Colon (tissue), 2 donors: ENCODE results near the gene TEX2.
"Not testable (repeated sequence)": the region's sequence is repeated elsewhere in the genome, so short reads cannot be mapped to it uniquely, and the experiment has no call there.

ENCODE experiments used
- FAIRE-seq: peaks from 2 replicates; lab custom pipeline; 2012; peaks lifted over from hg19 to GRCh38; lab: Jason Lieb, UNC
- donor health status: control.
- donor health status: control.

Gene TEX2

DNA sequence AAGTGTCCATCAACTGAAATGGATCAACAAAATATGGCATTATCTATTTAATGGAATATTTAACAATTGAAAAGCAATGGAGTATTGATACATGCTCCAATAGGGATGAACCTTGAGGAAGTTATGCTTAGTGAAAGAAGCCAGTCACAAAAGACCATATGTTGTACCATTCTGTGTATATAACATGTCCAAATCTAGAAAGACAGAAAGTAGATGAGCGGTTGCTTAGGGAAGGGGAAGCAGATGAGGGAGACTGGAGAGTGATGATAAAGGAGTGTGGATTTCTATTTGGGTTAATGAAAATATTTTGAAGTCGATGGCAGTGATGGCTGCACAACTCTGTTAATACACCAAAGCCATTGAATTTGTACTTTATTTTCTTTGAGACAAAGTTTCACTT lies 124.6 kb downstream of the TEX2 start:
- no peak for FAIRE-seq

DNA sequence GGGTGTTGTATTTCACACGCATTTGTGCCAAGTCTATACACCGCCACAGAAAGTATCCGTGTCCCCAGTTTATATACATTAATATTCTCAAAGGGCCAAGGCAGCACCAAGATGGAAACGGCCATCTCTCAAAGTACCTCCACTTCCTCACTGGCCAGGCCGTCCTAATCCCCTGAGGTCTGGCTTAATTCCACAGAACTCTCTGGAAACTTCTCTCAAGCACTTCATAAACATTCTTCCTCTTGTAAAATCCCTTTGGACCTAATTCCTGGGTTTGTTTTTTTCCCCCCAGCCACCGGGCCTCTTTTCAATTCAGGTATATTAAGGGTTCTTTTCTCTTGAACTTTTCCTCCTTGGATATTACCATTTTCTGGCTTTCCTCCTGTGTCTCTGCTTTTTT lies 128.1 kb downstream of the TEX2 start:
- FAIRE-seq, result no peak

DNA sequence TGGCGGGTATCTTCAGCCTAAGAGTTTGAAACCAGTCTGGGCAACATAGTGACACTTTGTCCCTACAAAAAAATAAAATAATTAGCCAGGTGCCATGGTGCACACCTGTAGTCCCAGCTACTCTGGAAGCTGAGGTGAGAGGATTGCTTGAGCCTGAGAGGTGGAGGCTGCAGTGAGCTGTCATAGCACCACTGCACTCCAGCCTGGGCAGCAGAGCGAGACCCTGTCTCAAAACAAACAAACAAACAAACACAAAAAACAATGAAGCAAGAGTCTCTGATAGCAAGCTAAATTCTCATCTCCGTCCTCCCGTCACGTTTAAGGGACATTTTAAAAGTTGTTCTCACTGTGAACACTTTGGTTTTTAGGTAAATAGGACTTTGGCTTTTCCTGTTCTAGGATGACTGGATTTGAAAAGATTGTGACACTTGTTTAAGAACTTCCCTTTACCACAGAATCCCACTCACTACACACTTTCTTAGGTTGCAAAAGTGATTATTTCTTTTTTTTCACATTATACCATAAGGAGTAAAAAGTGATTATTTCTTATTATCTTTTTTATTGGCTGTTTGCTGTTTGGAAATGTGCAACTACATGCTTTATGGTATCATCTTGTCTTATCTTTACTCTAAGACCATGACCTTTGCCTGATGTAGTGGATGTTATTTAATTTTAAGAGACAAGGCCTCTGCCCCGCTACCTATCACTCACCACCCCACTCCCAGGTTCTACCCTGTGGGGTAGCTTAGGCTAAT lies 128.7 kb downstream of the TEX2 start:
- FAIRE-seq, result no peak

DNA sequence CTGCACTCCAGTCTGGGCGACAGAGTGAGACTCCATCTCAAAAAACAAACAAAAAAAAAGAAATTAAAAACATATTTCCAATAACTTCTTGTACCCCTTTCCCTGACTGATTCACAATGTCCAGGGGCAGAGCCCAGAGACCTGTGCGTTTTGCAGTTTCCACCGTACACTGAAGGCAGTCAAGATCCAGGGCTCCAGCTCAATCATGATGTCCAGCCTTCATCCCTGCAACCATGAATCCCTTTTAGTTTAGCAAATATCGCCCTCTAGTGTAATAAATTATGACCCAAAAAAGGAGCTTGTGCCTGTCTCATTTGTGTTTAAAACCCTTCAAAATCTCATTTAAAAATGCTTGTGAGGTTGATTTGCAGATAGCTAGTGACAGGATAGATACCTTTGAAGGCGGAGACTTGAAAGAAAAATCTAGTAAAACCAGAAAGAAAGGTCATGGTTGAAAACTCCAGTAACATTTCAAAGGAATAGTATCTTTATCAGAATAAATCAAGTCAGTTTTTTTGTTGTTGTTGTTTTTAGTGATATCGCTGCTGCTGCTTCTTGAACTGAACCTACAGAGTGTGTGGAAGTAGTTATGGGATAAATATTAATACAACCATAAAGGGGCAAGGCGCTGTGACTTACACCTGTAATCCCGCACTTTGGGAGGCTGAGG lies 129.4 kb downstream of the TEX2 start:
- no peak for FAIRE-seq

DNA sequence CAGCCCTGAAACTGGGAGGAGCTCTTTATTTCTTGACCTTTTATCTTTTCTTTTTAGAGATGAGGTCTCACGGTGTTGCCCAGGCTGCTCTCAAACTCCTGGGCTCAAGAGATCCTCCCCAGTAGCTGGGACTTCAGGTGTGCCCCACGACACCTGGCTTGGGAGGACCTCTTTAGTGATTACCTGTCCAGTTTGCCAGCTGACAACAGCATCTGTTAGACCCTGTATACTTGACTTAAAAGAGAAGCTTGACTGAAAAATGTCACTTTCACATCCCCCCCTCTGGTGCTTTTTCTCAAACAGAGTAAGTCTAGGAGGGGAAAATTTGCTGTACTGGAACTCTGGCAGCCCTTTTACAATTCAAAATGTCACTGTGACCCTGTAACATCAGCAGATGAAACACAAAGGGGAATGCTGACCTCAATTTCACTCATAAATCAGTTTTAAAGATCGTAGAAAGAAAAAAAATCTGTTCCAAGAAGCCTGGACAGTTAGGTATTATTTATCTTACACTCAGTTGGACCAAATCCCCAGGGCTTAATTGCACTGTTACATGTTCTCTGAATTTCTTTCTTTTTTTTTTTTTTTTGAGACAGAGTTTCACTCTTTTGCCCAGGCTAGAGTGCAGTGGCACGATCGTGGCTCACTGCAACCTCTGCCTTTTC lies 131.3 kb downstream of the TEX2 start:
- no peak for FAIRE-seq

DNA sequence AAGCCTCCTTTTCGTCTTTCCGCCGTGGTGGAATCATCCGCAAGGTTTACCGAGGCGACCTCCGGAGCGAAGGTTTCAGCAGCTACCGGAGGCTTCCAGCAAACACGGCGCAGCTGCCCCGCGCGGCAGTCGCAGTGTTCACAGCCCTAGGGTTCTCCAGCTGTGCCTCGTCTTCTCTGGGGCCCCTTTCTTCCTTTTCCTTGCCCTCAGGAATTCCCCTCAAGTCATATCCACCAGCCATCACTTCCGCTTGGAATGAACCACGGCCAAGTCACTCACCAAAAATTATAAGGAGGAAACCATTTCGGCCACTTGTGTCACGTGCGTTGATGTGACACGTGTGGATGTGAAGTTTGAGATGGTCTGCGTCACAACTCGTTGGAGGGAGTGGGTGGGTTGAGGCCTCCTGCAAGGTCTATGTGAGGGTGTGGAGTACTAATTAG lies 132.5 kb downstream of the TEX2 start:
- FAIRE-seq, result no peak

DNA sequence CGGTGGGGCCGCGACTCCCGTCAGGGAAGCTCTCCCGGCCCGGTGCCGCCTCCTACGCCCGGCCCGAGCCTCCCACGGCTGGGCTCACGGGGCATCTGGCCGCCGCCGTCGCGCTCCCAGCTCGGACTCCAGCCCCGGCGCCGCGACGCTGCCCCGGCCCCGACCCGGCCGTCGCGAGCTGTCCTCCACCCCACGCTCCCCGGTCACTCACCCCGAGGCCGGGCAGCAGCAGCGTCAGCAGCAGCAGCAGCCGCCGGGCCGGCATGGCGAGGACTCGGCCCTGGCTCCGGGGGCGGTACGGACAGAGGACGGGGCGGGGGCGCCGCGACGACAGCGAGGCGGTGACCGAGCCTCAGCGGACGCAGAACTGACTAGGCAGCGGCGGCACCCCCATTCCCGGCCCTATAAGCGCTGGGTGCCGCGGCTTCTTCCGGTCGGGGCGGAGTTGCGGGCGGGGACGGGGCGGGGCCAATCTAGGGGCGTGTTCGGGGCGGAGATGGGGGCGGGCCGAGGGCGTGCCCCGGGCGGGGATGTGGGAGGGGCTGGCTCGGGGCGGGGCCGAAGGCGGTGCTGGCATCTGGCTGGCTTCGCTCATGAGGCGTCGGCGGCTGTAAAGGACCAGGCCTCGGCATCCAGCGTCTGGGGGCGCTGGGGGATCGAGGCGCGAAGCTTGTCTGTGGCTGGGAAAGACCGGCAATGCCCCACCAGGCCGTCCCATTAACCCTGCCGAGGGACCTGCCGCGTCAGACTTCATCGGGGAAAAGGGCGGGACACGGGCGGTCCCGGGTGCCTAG lies 133.1 kb downstream of the TEX2 start, which contains the start of gene ERN1:
TSS of gene ERN1 (minus strand) at position 380 of the 794 bp plus-strand sequence. CDS start at position 265, 115 bp downstream.
- no peak for FAIRE-seq

DNA sequence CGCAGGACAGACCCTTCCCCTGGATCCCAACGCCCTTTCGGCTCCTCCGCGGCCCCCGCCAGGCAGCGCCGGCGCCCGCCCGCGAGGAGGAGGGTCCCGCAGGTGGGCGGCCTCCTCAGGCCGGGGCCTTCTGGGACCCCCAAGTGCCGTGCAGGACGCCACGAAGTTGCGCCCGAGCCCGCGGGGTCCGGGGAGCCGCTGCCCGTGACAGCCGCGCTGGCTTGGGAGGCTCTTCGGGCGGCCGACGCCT lies 133.6 kb downstream of the TEX2 start:
- no peak for FAIRE-seq

DNA sequence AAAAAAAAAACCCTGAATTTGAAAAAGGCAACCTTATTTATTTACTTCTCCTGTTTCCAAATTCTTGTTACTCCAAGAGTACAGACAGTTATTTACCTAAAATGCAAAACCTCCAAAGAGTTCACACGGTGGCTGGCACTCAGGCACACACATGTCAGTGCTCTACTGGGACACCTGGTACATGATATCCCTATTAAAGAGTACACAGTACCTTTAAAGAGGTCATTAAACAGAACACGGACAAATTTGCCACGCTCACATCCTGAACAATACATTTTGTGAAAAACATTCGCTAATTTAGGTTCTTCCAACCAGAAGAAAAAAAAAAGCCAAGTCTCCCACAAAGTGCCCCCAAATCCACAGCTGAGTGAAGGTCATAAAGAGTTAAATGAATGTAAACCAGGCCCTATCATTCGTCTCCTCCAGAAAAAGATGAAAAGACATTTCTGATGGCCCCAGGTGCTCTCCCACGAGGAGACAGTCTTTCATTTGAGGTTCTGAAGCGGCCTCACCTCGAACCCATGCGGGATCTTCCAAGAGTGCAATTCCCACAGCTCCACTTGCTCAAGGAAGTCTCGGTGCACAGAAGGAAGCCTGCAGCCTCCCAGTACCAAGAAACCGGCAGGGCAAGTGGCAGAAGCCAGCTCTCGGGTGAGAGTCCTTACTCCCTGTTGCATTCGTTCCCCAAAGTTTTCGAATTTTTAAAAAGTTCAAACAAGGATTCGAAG lies 134.1 kb downstream of the TEX2 start:
- no peak for FAIRE-seq

DNA sequence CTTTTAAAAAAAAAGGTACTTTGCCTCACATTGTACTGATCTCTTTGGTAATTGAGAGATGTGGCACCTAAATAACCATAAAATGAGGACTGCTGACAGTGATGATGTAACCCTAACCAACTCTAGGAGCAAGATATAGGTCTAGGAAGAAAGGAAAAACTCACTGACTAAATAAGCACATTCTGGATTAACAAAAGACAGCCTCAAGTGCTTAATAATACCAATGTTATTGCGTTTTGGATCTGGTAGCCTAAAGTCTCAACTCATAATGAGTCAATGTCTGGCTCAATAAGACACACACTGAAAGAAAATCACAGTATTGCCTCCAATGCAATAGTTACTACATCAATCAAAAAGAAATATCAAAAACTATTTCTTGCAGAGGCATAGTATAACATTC lies 136.1 kb downstream of the TEX2 start:
- FAIRE-seq, result no peak

DNA sequence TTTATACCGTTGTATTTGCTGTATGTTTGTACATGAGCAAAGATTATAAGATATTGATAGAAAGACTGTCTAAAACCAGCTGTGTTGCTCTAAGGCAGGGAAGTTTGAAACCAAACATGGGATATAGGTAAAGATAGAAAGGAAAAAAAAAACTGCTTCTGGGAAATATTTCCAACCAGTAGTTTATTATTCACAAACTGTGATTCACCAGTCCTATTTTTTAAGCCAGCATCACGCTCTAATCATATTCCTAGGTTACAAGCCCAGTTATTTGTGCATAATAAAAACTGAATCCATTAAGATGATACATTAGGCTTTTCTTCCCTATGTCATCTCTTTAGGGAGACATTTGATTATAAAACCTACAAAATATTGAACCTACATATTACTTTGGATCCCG lies 137.1 kb downstream of the TEX2 start:
- no peak for FAIRE-seq

DNA sequence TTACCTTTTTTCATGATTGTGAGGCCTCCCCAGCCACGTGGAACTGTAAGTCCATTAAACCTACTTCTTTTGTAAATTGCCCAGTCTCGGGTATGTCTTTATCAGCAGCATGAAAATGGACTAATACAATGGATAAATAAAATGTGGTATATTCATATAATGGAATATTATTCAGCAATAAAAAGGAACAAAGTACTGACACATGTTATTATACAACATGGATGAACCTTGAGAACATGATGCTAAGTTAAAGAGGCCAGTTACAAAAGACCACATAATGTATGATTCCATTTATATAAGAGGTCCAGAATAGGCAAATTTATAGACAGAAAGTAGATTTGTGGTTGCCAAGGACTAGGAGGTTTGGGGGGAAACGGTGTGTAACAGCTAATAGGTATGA lies 138.5 kb downstream of the TEX2 start:
- FAIRE-seq, result no peak

DNA sequence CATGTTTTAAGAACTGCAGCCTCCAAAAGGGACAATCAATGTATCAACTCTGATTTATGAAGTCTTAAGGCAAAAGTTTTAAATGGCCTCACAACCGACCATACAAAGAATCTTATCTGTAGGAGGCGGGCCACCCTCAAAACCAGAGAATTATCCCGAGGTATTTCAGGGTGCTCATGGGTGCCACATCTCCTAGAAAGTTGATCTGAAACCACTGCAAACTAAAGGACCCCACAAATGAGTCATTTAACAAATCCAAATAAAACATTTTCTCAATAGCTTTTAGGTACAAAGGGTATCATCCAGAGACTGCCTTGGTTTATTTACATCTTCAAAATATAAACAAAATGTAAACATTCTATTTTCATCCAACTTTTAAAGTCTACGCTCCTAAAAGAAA lies 139.9 kb downstream of the TEX2 start:
- FAIRE-seq, result no peak

DNA sequence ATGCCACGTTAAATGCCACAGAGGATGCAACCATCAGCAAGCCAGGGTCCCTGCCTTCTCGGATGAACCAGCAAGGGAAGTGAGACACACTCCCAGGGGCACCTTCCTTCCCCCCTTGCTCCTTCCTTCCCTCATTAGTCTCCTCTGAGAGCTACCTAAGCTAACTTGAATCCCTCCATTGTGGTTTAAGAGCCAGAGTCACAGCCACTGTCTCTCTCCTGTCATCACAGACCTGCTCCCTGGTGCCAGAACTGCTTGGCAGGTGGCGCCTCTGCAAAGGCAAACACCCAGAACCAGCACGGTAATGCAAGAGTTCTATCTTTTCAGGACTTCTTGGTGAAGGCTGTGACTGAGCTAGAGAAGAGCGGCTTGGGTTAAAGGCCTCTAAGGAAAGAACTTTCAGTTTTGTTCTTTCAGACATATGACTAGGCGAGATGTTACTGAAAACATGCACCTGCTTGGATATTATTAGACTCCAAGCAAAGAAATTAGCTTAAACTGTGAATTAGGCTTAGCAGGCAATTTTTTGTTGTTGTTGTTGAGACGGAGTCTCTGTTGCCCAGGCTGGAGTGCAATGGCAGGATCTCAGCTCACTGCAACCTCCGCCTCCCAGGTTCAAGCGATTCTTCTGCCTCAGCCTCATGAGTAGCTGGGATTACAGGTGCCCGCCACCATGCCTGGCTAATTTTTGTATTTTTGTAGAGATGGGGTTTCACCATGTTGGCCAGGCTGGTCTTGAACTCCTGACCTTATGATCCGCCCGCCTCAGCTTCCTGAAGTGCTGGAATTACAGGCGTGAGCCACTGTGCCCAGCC lies 141.9 kb downstream of the TEX2 start:
- not testable (repeated sequence) for FAIRE-seq

DNA sequence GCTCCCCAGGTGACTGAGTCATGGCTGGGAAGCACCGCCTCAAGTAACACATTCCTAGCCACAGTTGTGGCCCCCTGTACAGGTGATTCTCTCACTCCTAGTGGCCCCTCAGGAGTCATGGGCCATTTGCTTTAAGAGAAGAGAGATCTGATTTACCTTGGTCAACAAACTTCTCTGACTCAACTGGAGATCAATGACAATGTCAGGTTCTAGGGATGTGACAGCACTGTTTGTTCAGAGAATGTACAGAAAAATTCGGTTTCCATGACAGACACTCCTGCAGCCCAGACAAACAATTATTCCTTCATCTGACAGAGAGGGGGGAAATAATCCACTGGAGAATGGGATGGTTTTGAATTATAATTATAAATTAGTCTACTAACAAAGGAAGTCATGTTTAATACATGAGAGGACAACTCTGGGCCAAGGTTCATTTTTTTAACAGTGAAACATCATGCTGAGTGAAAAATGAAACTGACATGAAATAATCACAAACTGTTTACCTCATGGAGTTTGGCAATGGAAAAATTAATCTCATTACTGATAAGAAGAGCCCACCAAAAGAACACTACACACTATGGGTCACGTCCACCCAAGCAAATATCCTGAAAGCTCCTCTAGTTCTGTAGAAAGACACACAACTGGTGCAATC lies 142.8 kb downstream of the TEX2 start:
- no peak for FAIRE-seq

DNA sequence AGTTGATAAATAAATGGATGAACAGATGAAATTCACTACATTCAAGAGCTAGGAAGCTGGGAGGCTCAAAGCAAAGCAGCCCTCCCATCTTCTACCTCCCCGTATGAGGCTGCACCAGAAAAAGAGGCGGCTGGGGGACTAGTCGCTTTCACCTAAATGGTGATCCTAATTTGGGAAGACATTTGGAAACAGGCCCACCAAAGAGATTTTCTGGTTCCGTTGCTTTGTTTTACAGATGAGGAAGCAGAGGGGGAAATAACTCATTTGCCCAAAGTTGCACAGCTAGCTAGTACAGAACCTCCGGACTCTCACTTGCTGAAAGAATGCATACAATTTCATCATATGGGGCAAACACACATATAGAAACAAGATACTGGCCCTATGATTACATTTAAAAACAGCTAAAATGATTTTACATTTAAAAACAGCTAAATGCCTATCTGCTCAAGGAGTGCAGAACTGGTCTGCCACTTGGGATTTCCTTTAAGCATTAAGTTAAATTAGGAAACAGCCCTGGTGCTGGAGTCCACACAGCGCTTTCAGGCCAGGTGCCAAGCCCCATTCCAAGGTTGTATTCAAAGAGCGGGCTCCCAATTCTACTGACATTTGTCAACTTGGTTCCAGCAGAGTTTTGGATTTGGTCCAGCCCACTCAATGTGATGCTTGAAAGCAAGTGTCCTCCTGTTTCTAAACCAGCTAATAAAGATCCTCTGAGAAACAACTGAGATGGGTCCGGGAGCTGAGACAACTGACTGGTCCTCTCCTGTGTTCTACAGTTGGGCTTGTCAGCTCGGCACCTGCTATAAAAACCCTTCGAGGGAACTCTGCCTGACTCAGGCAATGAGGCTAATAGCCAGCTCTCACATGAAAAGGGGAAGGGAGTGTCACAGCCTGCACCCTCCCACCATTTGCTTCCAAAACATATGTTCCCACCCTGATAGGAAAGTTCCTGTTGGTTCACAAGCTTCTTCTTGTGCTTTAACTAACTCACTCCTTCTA lies 144.8 kb downstream of the TEX2 start:
- no peak for FAIRE-seq

DNA sequence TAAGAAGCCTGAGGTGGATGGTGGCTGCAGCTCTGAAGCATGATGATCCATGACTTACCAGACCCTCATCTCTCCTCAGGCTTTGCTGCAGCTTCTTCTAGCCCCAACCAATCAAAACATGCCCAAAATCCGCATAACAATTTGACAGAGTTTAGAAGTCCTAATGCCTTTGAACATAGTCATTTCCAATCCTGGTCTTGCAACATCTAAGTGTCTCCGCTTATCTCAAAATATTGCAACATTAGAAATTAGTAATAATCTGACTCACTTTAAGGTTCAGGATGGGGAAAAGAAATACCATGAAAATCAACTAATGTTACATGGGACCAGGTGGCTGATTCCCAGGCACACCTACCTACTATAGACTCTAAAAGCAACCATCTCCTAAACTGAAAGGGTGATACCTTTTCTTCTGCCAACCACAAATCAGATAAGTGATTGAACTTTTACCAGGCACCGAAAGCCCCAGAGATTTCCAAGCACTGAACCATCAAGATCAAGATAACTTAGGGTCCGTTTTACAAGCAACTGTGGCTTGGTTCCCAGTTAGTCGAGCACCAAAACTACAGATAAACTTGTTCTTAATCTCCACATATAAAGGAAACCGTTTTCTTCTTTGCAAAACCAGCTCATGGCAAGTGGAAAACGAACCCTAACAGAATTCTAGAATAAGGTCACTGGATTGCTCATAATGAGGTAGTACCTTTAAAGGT lies 147.1 kb downstream of the TEX2 start:
- no peak for FAIRE-seq

DNA sequence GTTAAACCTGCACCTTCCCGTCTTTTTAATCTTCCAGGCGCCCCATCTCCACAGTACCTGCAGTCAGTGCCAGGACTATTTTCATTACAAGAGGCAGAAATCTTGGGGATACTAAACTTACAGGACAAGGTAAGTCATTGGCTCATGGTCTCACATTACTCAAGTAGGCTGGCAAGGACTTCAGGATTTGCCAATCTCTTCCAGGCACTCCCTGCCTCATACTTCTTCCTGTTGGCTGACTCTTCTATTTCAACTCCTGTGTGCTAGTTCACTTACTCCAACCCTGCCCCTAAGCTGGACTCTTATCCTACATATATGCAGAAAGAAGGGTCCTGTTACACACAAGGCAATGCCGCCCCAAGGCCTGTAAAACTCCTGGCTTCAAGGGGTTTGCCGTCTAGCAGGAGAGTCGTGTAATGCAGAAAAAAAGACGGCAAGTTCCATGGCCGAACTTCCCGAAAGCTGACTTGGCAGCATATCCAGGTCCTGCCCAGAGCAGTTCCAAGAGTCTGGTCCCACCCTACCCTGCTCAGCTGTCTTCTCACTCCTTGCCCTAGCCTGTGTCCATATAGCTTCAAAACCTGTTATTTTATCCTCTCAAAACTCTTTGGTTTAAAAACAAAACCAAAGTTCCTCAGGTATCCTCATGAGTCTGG lies 147.9 kb downstream of the TEX2 start:
- no peak for FAIRE-seq
